Mucosa of rectum (tissue), 2 donors: Measurements from ENCODE around the gene NRXN2.

ENCODE experiments used
- H3K27ac ChIP-seq, 2 donors: one replicate each; pipeline ENCODE4 v1.7.0; 2013; ENCODE audit warnings: inconsistent platforms in 2 of 2, low read depth in 2 of 2, low read length in 2 of 2
- H3K27me3 ChIP-seq, 2 donors: one replicate each; pipeline ENCODE4 v1.7.0; 2013; ENCODE audit warnings: low read length in 2 of 2; ENCODE audit not compliant: control insufficient read depth in 2 of 2, insufficient read depth in 2 of 2
- H3K36me3 ChIP-seq, 2 donors: one replicate each; pipeline ENCODE4 v1.7.0; 2013; ENCODE audit warnings: low read length in 2 of 2; ENCODE audit not compliant: control insufficient read depth in 2 of 2, insufficient read depth in 2 of 2
- H3K4me1 ChIP-seq, 2 donors: one replicate each; pipeline ENCODE4 v1.7.0; 2013; ENCODE audit warnings: low read length in 2 of 2, mild to moderate bottlenecking in 1 of 2; ENCODE audit not compliant: control insufficient read depth in 2 of 2, insufficient read depth in 2 of 2
- H3K4me3 ChIP-seq, 2 donors: one replicate each; pipeline ENCODE4 v1.7.0; 2013; ENCODE audit warnings: low read length in 2 of 2
- H3K9ac ChIP-seq, 2 donors: one replicate each; pipeline ENCODE4 v1.7.0; 2013; ENCODE audit warnings: low read length in 2 of 2, low read depth in 1 of 2, mild to moderate bottlenecking in 1 of 2
- H3K9me3 ChIP-seq, 2 donors: one replicate each; pipeline ENCODE4 v1.7.0; 2013; ENCODE audit warnings: low read length in 2 of 2; ENCODE audit not compliant: control insufficient read depth in 2 of 2
- donor health status: healthy.
- donor health status: Normal muscosa, but diverticular disease.

NRXN2 gene

DNA sequence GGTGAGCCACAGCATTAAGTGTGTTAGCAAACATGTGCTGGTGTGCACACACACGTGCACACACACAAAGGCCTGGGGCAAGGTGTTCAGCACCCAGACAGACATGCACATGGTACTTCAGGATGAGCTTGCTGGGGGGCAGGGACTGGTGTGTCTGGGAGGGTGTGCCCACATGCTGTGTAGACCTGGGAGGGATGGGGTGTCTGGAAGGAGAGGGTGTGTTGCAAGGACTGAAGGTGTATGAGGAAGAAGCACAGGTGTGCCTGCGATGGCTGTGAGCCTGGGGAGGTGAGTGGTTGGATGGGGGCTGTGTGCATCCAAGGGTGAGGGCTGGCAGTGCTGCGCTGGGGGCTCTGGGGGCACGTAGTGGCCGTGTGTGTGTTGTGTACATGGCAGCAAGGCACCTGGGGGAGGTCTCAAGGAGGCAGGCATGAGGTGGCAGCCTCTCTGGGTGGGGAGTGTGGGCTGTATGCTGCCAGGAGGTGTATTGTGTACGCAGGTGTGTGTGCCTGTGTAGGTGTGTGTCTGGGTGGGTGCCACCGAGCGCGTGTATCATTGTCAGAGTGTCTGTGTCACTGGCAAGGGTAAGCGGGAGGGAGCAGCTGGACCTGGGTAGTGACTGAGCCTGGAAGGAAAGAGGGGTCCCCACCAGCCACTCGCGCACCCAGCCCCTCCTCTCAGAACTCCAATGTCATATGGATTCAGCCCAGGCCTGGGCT is 2.2 kb downstream of the NRXN2 start:
- Histone ChIP-seq H3K36me3 (no peaks in the 10 kb centered on the region), H3K27me3 (peaks cover 39 to 43% of the 10 kb centered on the region in 2 donors), H3K4me1 (peaks cover 2 to 3% of the 10 kb centered on the region in 2 donors), H3K27ac (no peak overlapping the region), H3K9ac (no peak overlapping the region), H3K4me3 (no peak overlapping the region), H3K9me3 (no peaks in the 10 kb centered on the region)

- H3K27ac ChIP-seq: no peak overlapping the region
- peaks cover 45 to 48% of the 10 kb centered on the region in 2 donors for H3K27me3 ChIP-seq
- H3K9me3 ChIP-seq: no peaks in the 10 kb centered on the region
- no peak overlapping the region for H3K4me3 ChIP-seq
- no peaks in the 10 kb centered on the region for H3K36me3 ChIP-seq
- no peak overlapping the region for H3K9ac ChIP-seq
- peaks cover 2 to 3% of the 10 kb centered on the region in 2 donors for H3K4me1 ChIP-seq
Measured at GRCh38 chr11:64720167-64720566, 2.8 kb downstream of the NRXN2 start.

- Histone ChIP-seq H3K4me3 (no peak overlapping the region), H3K36me3 (no peaks in the 10 kb centered on the region), H3K9me3 (no peaks in the 10 kb centered on the region), H3K4me1 (peaks cover 2 to 3% of the 10 kb centered on the region in 2 donors), H3K27me3 (peaks cover 53% of the 10 kb centered on the region in 2 donors), H3K9ac (no peak overlapping the region), H3K27ac (no peak overlapping the region)
Measured at GRCh38 chr11:64719406-64719805, 3.6 kb downstream of the NRXN2 start.

DNA sequence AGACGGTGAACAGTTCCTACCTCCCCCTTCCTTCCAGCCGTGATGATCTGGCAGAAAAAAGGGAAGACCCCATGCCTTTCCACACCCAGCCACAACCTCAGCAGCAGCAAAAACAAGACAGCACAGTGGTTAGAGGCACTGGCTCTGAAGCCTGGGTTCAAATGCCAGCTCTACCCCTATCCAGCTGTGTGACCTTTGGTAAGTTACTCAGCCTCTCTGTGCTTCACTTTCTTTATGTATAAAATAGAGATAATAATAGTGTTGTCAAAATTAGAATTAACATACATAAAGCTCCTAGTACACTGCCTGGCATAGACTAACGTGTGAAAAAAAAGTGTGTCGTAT is 4.2 kb downstream of the NRXN2 start:
- no peak overlapping the region for H3K27ac ChIP-seq
- H3K9me3 ChIP-seq: no peaks in the 10 kb centered on the region
- H3K4me1 ChIP-seq: peaks cover 2 to 3% of the 10 kb centered on the region in 2 donors
- peaks cover 58 to 59% of the 10 kb centered on the region in 2 donors for H3K27me3 ChIP-seq
- no peaks in the 10 kb centered on the region for H3K36me3 ChIP-seq
- no peak overlapping the region for H3K4me3 ChIP-seq
- no peak overlapping the region for H3K9ac ChIP-seq

- no peak overlapping the region for H3K27ac ChIP-seq
- H3K9ac ChIP-seq: no peak overlapping the region
- peaks cover 0 to under 1% of the 10 kb centered on the region in 2 donors for H3K4me1 ChIP-seq
- H3K27me3 ChIP-seq: peaks cover 59 to 61% of the 10 kb centered on the region in 2 donors
- no peaks in the 10 kb centered on the region for H3K36me3 ChIP-seq
- H3K4me3 ChIP-seq: no peak overlapping the region
- no peaks in the 10 kb centered on the region for H3K9me3 ChIP-seq
Measured at GRCh38 chr11:64718084-64718779, 4.8 kb downstream of the NRXN2 start.

GRCh38 chr11:64717268-64717578 is 5.8 kb downstream of the NRXN2 start:
- Histone ChIP-seq H3K27me3 (peaks cover 59 to 62% of the 10 kb centered on the region in 2 donors), H3K27ac (no peak overlapping the region), H3K9me3 (no peaks in the 10 kb centered on the region), H3K4me1 (no peaks in the 10 kb centered on the region), H3K36me3 (no peaks in the 10 kb centered on the region), H3K9ac (no peak overlapping the region), H3K4me3 (no peak overlapping the region)

GRCh38 chr11:64716473-64717267 is 6.3 kb downstream of the NRXN2 start:
- Histone ChIP-seq H3K4me3 (no peak overlapping the region), H3K9ac (no peak overlapping the region), H3K4me1 (no peaks in the 10 kb centered on the region)

GRCh38 chr11:64715756-64716472 is 7.1 kb downstream of the NRXN2 start:
- Histone ChIP-seq H3K9me3 (no peaks in the 10 kb centered on the region), H3K4me1 (no peaks in the 10 kb centered on the region), H3K4me3 (no peak overlapping the region), H3K27me3 (peaks cover 59 to 63% of the 10 kb centered on the region in 2 donors), H3K27ac (no peak overlapping the region), H3K36me3 (no peaks in the 10 kb centered on the region), H3K9ac (no peak overlapping the region)

More at GRCh38 chr11:64716473-64717267, 6.3 kb downstream of the NRXN2 start:
- H3K9me3 ChIP-seq: no peaks in the 10 kb centered on the region
- H3K36me3 ChIP-seq: no peaks in the 10 kb centered on the region
- no peak overlapping the region for H3K27ac ChIP-seq
- peaks cover 58 to 63% of the 10 kb centered on the region in 2 donors for H3K27me3 ChIP-seq

- no peak overlapping the region for H3K9ac ChIP-seq
- no peak overlapping the region for H3K4me3 ChIP-seq
- no peaks in the 10 kb centered on the region for H3K4me1 ChIP-seq
- peaks cover 64 to 69% of the 10 kb centered on the region in 2 donors for H3K27me3 ChIP-seq
- H3K36me3 ChIP-seq: no peaks in the 10 kb centered on the region
- no peaks in the 10 kb centered on the region for H3K9me3 ChIP-seq
- H3K27ac ChIP-seq: no peak overlapping the region
Measured at GRCh38 chr11:64715110-64715509, 7.9 kb downstream of the NRXN2 start.
